K562 (cell line): ENCODE measurements around the gene ROM1. TPM values are rescaled to one million over a fixed set of nuclear protein-coding genes. Genes with fewer than 3 reads are reported as not detected.
A peak's percentile ranks its signal among the peaks of the same experiment; 100 is the strongest.

Experiments
- ARNT ChIP-seq, 2 experiments: fragments of 450-650 bp; IDR thresholded peaks; 2 replicates each; pipeline ENCODE4 v1.6.1; 2016; ENCODE audit warnings: mild to moderate bottlenecking in 1 of 2
- ATF6 ChIP-seq: sonication (generic); formaldehyde crosslinking; IDR thresholded peaks from 2 replicates; pipeline ENCODE4 v1.4.0; 2020; ENCODE audit warnings: mild to moderate bottlenecking, missing genetic modification reagents
- EP400 ChIP-seq: fragments of 450-650 bp; IDR thresholded peaks from 2 replicates; pipeline ENCODE4 v1.6.1; 2017; ENCODE audit warnings: antibody characterized with exemption, mild to moderate bottlenecking, moderate library complexity
- KLF1 ChIP-seq: fragments of 450-650 bp; IDR thresholded peaks from 2 replicates; pipeline ENCODE4 v1.6.1; 2016; ENCODE audit warnings: missing genetic modification characterization, missing compliant biosample characterization
- MEF2A ChIP-seq: IDR thresholded peaks from 2 replicates; pipeline ENCODE4 v1.6.1; 2011; ENCODE audit warnings: low read depth, mild to moderate bottlenecking, low read length, moderate library complexity; ENCODE audit not compliant: control insufficient read depth
- NR2C2 ChIP-seq, 2 experiments: fragments of 200-800 bp in 1 of 2; sonication (Bioruptor generic) in 1 of 2; sonication (generic) in 1 of 2; formaldehyde crosslinking in 1 of 2; IDR thresholded peaks; 2 replicates each; pipeline versions ENCODE4 v1.6.1 to v1.8.0; 2016 to 2022; ENCODE audit warnings: mild to moderate bottlenecking in 1 of 2, missing compliant biosample characterization in 1 of 2, missing genetic modification characterization in 1 of 2, missing genetic modification reagents in 1 of 2
- RBM14 ChIP-seq: fragments of 200-400 bp; formaldehyde crosslinking; IDR thresholded peaks from 2 replicates; pipeline ENCODE4 v1.6.1; 2018; ENCODE audit warnings: low read depth, mild to moderate bottlenecking, low read length, moderate library complexity, borderline replicate concordance; ENCODE audit not compliant: insufficient read depth
- RBM34 ChIP-seq: fragments of 200-400 bp; formaldehyde crosslinking; IDR thresholded peaks from 2 replicates; pipeline ENCODE4 v1.6.1; 2018; ENCODE audit warnings: low read length, borderline replicate concordance; ENCODE audit not compliant: insufficient read depth
- SMARCA4 ChIP-seq: fragments of 450-650 bp; IDR thresholded peaks from 2 replicates; pipeline ENCODE4 v1.6.1; 2016
- TGIF2 ChIP-seq: sonication (generic); formaldehyde crosslinking; IDR thresholded peaks from 2 replicates; pipeline ENCODE4 v1.8.1; 2022; ENCODE audit warnings: mild to moderate bottlenecking, missing genetic modification reagents, moderate library complexity
- ZKSCAN8 ChIP-seq: fragments of 200-800 bp; sonication (Bioruptor generic); IDR thresholded peaks from 2 replicates; pipeline ENCODE4 v1.6.1; 2016; ENCODE audit warnings: missing genetic modification characterization, missing compliant biosample characterization
- polyA plus RNA-seq, 8 experiments: library from polyadenylated mRNA; depleted of rRNA in 4 of 8; stranded (reverse) in 5 of 8; unstranded in 3 of 8; fragments of >200 nt; fragmentation: Nextera tagmentation in 2 of 8; fragmentation: Illumina TruSeq in 1 of 8; extraction: Ambion mirVana in 2 of 8; extraction: Trizol in 1 of 8; gene quantifications; 2 replicates each; pipeline versions ENCODE4 v1.2.1 to v1.2.3, GENCODE V29; 2011 to 2014; ENCODE audit warnings: inconsistent platforms in 1 of 8, missing spikeins in 1 of 8
- total RNA-seq, 7 experiments: library from RNA; depleted of rRNA in 6 of 7; stranded (reverse); fragments of >200 nt in 6 of 7; fragmentation: Illumina TruSeq in 2 of 7; extraction: Trizol in 2 of 7; gene quantifications; 2 replicates each; pipeline versions ENCODE4 v1.2.1 to v1.2.3, GENCODE V29; 2011 to 2021; ENCODE audit warnings: low replicate concordance in 1 of 7
- TF ChIP-seq, protein P1 (sequence below): fragments of 250-450 bp; sonication (Bioruptor Pico); IDR thresholded peaks from 2 replicates; pipeline ENCODE4 v1.4.0; 2020; ENCODE audit warnings: borderline replicate concordance
- TF ChIP-seq, protein P2 (sequence below): sonication (generic); formaldehyde crosslinking; IDR thresholded peaks from 2 replicates; pipeline ENCODE4 v1.9.0; 2022; ENCODE audit warnings: mild to moderate bottlenecking, missing genetic modification reagents
- TF ChIP-seq, protein P3 (sequence below): sonication (generic); formaldehyde crosslinking; IDR thresholded peaks from 2 replicates; pipeline ENCODE4 v1.8.0; 2022; ENCODE audit warnings: mild to moderate bottlenecking, missing genetic modification reagents

The ROM1 gene
- total and polyA plus RNA-seq, 9 of the 15 experiments (the other 6 are each of a cell fraction or from before 2014, with no cell fraction given), result 0.75 to 4.0 (median 2.6) TPM

- TF ChIP-seq ATF6 (CRISPR knock-in tag), result no peak
- no peak for TF ChIP-seq KLF1 (tag)
- no peak for TF ChIP-seq TGIF2 (CRISPR knock-in tag)
- 0 out of 2 replicates have a peak, but pooled peaks have one; percentile 21 for TF ChIP-seq SMARCA4
- 0 out of 4 replicates have a peak, but pooled peaks of 1 of the 2 experiments have one; percentile 22 for TF ChIP-seq ARNT (IDR thresholded peaks at IDR 0.05)
- TF ChIP-seq, protein P1, sequence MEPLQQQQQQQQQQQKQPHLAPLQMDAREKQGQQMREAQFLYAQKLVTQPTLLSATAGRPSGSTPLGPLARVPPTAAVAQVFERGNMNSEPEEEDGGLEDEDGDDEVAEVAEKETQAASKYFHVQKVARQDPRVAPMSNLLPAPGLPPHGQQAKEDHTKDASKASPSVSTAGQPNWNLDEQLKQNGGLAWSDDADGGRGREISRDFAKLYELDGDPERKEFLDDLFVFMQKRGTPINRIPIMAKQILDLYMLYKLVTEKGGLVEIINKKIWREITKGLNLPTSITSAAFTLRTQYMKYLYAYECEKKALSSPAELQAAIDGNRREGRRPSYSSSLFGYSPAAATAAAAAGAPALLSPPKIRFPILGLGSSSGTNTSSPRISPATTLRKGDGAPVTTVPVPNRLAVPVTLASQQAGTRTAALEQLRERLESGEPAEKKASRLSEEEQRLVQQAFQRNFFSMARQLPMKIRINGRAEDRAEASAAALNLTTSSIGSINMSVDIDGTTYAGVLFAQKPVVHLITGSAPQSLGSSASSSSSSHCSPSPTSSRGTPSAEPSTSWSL (CRISPR knock-in tag), result no peak
- no peak for TF ChIP-seq NR2C2 (CRISPR knock-in tag; IDR thresholded peaks at IDR 0.05)
- TF ChIP-seq NR2C2 (tag; IDR thresholded peaks at IDR 0.05), result no peak
- no peak for TF ChIP-seq ZKSCAN8
- TF ChIP-seq EP400, result peak; percentile 23; the same call in 1 of the 2 replicates
- TF ChIP-seq RBM34, result no peak
- no peak for TF ChIP-seq RBM14
- TF ChIP-seq, protein P2, sequence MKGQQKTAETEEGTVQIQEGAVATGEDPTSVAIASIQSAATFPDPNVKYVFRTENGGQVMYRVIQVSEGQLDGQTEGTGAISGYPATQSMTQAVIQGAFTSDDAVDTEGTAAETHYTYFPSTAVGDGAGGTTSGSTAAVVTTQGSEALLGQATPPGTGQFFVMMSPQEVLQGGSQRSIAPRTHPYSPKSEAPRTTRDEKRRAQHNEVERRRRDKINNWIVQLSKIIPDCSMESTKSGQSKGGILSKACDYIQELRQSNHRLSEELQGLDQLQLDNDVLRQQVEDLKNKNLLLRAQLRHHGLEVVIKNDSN, result peak; percentile 87
- TF ChIP-seq, protein P3, sequence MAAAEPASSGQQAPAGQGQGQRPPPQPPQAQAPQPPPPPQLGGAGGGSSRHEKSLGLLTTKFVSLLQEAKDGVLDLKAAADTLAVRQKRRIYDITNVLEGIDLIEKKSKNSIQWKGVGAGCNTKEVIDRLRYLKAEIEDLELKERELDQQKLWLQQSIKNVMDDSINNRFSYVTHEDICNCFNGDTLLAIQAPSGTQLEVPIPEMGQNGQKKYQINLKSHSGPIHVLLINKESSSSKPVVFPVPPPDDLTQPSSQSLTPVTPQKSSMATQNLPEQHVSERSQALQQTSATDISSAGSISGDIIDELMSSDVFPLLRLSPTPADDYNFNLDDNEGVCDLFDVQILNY, result 0 out of 2 replicates have a peak, but pooled peaks have one; percentile 61
- TF ChIP-seq MEF2A, result no peak
Observed at GRCh38 chr11:62602141-62603071, 10.7 kb upstream of the ROM1 start (continued).
